AG08396 (cell line): Measurements from ENCODE around the gene MAD1L1.
A peak's percentile ranks its signal among the peaks of the same experiment; 100 is the strongest.
"Not testable (repeated sequence)": the region's sequence is repeated elsewhere in the genome, so short reads cannot be mapped to it uniquely, and the experiment has no call there.

Experiments
- DNase-seq: peaks from one replicate; pipeline ENCODE4 v3.0.0; 2012; ENCODE audit warnings: low spot score, mixed read lengths

Gene MAD1L1

GRCh38 chr7:2044883-2045471, 187.8 kb downstream of the MAD1L1 start:
- DNase-seq = no peak

- no peak for DNase-seq
These were observed 188.3 kb downstream of the MAD1L1 start for GRCh38 chr7:2044311-2044882.

DNA sequence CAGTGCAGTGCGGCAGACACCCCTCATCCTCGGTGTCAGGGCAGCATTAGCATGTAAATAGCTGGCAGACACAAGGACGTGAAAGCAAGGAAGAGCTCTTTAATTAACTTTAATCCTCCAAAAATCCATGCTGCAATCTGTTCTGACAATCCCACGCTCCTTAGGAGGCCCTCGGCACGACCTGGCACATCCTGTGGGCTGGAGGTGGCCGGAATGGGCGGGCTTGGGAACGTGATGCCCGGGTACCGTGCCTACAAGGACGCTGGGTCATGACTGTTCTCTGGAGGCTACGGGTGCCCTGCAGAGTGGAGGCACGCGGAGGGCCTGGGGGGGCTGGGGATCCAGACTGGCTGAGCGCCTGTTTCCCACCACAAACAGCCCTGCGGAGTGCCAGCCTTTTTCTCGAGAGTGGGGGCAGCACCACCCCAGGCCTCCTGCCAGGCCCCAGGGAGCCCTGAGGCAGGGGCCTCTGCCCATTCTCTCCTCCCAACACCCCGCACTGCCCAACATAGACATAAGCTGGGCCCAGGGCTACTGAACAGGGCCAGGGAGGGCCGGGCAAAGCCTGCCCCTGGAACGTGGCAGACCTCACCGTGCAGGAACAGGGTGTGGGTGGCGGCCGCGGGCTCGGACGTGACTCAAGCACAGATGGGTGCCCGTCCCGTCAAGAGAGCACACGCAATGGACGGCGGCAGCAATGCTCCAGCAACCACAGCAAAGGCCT, 189.3 kb downstream of the MAD1L1 start:
- DNase-seq = no peak

- DNase-seq = no peak
These were observed 190.1 kb downstream of the MAD1L1 start for GRCh38 chr7:2042650-2043049.

GRCh38 chr7:2041496-2042367, 191.0 kb downstream of the MAD1L1 start:
- DNase-seq = no peak

GRCh38 chr7:2040893-2041270, 191.9 kb downstream of the MAD1L1 start:
- no peak for DNase-seq

DNA sequence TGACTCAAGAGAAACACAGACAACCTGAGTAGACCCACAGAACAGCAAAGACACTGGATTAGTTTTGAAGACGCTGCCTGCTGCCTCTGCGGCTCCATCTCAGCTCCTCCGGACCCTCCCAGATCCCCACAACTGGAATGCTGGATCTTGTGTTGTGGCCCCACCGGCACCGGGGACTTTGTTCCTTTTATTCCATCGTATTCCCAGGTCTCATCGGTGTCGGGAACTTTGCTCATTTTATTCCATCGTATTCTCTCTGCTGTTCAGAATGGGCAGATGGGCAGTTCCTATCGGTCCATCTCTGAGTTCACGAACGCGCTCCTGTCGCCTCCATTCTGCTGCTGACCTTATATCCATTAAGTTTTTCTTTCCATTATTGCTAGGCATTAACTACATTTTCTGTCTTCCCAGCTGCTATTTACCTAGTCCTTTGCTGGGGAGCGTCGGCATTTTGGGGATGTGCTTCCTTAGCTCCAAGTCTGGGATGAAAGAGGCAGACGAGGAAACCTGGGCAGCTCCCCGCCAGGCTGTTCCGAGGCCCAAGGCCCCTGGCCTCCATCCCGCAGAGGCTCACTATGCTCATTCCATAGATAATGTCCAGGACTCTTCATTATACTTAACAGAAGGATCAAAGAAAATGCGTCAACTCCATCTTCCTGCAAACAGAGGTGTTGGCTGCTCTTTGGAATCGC, 192.4 kb downstream of the MAD1L1 start:
- DNase-seq = no peak

DNA sequence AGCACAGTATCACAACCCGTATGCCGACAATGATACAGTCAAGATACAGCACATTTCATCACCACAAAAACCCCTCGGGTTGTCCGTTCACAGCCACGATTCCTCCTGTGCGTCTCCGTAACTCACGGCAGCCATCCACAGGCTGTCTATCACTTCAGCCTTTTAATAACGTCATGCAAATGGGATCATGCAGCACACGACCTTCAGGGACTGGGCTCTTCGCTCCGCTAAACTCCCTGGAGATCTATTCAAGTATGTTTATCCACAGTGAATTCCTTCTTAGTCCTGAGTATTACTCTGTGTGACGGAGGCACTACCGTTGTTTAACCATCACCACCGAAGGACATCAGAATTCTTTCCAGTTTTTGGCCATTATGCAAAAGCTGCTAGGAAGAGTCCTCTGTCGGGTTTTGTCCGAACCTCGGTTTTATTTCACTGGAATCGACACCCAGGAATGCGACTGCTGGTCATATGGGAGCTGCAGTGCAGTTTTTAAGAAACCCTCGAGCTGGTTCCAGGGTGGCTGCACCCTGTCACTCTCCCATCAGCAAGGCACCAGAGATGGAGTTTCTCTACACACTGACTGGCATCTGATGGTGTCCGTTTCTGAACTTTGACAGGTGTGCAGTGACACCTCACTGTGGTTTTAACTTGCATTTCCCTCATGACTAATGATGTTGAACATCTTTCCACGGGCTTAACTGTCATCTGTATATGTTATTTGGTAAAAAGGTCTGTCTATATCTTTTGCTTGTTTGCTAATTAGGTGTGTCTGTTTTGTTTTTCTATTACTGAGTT, 193.6 kb downstream of the MAD1L1 start:
- DNase-seq = no peak

- peak; percentile 51 for DNase-seq
These were observed 194.8 kb downstream of the MAD1L1 start for GRCh38 chr7:2037808-2038522.

- DNase-seq = no peak
These were observed 195.4 kb downstream of the MAD1L1 start for GRCh38 chr7:2037301-2037807.

GRCh38 chr7:2036786-2037185, 196.0 kb downstream of the MAD1L1 start:
- no peak for DNase-seq

DNA sequence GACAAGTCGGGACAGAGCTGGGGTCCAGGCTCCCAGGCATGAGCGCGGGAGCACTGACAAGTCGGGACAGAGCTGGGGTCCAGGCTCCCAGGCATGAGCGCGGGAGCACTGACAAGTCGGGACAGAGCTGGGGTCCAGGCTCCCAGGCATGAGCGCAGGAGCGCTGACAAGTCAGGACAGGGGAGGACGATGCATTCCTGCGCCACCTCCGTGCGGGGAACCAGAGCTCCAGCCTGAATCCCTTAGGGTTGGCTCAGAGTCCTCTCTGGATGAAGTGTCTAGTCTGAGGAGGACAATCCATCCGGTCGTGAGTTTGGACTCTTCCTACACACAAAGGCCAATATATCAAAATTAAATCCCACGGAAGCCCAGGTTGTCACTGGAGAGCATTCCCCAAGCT, 196.5 kb downstream of the MAD1L1 start:
- DNase-seq = not testable (repeated sequence)

GRCh38 chr7:2034291-2035201, 198.2 kb downstream of the MAD1L1 start:
- DNase-seq = no peak

GRCh38 chr7:2033586-2034135, 199.1 kb downstream of the MAD1L1 start:
- DNase-seq = no peak

DNA sequence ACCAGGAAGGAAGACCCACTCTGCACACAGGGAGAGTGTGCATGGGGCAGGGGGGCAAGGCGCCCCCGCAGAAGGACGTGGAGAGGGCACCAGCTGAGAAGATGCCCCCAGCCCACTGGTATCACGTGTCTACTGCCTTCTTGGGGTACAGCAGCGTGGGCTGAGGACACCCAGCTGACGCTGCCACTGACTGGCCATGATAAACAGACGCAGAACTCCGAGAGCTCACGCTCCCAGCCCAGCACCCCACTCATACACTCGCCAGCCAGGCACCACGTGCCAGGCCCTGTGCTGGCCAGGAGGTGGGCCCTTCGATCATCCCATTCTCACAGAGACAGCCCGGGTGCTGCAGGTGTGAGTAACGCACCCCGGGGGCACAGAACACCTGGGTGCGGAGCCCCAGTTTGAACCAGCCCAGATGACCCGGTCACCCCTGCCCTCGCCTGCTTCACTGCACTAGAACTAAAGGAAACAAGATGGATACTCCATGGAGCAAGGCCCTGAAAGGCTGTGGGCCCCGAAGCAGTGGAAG, 199.8 kb downstream of the MAD1L1 start:
- DNase-seq = no peak

DNA sequence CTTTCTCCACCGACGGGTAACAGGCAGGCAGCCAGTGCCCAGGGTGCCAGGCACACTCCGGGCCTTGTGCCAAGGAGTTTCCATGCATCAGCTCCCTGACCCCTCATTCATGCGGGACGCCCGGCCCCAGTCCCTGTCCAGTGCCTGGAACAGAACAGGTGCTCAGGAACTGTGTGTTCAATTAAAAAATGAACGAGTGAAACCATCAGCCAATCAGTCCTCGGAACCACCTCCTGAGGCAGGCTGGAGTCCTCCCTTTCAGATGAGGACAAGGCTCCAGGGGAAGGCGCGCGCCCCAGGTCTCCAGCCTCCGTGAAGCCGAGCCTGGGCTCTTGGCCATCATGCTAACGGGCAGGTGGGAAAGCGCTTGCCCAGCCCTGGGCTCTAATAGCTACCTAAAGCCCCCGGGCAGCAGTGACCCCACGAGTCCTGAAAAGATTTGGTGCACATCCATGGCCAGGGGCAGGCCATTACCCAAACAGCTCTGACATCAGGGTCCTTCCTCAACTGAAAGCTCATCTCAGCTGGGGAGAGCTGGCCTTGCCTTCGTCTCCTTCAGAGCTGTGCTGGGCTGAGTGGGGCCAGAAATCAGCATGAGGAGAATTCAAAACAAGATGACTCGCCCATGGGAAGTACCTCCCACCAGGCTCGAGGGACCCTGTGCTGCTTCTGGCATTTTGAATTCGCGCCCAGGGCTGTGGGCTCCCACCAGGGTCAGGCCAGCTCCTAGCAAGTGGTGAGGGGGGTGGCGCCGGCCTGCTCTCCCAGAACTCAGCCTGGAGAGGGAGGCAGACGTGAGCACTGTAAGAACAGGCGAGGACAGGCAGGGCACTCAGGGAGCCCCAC, 200.5 kb downstream of the MAD1L1 start:
- DNase-seq = no peak

GRCh38 chr7:2031451-2031845, 201.3 kb downstream of the MAD1L1 start:
- no peak for DNase-seq
